Ramos (cell line): ENCODE results near the gene NREP.

ENCODE experiments used
- in situ Hi-C: fragments of 300-500 bp; cut with MboI; formaldehyde crosslinking; loops from one replicate; pipeline ENCODE4 v1.14.3; 2022; ENCODE audit warnings: low sequenced_read_pairs; ENCODE audit not compliant: unreplicated experiment

NREP gene, protein sequence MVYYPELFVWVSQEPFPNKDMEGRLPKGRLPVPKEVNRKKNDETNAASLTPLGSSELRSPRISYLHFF

DNA sequence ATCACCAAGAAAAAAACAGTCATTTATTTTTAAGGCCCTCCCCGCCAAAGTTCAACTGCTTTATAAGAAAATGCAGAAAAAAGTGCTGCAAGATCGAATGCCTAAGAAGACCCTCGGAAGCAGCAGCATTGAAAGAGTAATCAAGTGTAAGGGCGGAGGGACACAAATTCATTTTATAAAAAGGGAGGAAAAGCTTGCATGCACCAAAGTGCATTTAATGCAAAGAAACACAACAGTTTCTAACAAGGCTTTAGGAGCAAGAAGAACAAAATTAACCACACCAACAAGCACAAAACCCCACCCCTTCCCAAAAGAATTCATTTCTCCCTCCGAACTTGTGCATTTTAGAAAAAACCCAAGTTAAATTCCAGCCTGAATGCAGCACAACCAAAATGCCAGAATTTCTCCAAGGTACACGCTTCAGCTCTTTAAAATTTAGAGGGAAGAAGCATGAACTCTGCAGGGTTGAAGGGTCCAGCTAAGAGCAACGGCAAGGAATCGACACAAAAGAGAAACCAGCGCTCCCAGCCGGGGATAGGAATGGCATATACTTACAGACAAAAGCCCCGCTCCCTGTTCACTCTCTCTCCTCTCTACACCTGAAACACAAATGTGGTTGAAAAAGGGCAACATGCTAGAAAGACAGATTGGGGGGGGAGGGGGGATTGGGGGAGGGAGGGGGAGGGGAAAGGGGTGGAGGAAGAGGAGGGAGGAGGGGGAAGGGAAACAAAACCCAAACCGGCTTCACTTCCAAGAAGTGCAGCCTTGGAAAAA is at the start of gene NREP:
Gene NREP, minus strand, starts transcription at position 614 of the 774 bp plus-strand sequence. CDS start 1,422 bp downstream, outside the sequence.
- in situ Hi-C loops: no loop called here

DNA sequence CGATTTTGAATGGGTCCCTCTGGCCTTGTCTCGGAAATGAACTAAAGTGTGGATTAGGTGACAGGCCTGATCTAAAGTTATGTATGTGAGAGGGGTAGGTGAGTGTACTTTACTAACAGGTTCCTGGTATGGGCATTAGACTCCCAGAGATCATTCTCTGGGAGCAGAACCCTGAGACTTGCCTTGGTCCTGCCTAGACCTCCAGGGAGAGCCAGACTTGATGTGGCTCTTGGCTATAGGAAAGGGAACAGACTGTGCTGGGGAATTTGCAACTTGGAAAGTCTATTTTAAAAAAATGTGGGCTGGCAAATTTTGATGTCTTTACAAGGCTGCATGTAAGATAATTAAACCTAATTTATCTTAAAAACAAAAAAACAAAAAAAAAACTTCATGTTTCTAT is 49.8 kb upstream of the NREP start:
- in situ Hi-C loops: no loop called here

DNA sequence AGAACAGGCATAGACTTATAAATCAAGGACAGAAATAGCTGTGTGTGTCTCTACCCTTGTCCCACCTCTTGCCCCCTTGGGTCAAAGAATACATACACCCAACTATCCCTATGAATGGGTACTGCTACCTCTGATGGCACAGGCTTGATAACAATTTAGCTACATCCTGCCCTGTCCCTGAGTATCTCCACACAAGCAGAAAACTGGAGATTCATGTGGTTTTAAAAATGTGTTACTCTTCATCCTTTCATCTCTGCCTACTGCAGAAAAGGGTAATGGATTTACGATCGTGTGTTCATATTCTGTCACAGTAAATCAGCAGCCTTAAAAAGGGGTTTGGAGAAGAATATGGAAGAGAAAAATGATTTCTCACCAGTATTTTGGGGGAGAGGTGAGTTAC is 49.2 kb upstream of the NREP start:
- in situ Hi-C loops: no loop called here

DNA sequence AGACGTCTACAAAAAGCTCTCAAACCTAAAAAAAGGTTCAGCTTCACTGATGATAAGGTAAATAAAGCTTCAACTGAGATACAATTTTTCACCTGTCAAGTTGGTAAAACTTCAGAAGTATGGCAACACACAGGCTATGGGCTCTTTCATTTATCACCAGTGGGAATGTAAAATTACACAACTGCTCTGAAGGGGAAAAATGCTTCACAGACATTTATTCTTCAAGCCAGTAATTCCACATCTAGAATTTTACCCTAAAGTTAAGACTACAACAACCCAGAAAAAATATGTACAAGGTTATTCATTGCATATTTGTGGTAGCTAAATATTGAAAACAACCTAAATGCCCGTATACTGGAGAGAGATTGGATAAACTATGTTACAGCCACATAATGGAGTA is 48.1 kb upstream of the NREP start:
- in situ Hi-C loops: no loop called here

DNA sequence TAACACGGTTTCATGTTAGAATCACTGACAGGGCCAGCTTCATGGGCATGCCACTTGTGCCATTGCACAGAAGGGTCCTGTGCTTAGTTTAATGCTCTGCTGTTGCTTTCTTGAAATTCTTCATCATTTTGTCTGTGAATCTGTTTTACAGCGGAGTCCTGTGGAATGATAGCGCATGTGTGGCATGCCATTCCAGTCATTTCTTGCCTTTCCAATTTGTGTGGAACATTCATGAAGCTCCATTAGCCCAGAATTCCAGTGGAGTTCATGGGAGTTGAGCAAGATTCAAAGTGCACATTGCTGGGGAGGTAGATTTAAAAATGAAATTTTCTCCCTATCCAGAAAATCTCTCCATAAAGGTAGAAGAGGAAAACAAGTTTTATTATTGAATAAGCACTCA is 43.4 kb upstream of the NREP start:
- in situ Hi-C loops: no loop called here

DNA sequence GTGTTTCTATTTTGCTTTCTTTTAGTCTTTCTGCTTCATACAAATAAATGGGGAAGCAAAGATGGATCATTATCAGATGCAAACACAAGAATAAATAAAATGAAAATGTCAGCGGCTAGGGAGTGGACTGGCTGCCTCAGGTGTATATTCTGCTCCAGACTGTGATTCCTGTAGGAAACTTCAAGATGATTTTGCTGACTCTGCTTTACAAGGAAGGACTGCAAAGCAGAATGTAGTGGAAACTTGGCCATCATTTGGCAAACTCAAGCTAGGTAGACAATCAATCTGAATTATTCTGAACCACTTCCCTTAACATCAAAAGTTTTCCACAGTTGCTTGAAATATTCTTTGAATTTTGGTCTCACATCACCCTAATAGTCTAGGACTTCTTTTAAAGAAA is 38.1 kb upstream of the NREP start:
- in situ Hi-C loops: no loop called here

DNA sequence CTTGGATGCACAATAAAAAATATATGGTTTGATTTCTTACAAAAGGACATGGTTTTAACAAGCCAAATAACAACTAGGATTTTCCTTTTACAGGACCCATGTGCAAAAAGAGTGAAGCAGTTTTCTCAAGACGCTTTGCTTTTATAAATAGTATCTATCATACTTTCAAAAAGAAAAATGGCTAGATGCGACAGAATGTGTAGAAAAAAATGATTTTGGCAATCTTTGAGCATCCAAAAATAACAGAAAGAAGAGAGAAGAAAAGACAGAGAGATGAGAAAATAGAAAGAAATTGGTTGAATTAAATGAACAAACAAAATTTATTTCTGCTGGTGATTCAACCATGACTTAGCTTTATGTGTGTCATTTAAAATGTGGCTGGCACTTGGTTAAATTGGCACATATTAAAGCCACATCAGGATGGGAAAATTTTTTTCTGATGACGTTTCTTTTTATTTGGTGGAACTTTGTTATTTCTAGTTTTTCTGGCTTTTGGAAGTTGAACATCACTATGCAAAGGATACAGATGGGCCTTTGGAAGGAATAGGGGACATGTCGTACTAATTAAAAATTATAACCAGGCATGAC is 35.6 kb upstream of the NREP start:
- in situ Hi-C loops: no loop called here

DNA sequence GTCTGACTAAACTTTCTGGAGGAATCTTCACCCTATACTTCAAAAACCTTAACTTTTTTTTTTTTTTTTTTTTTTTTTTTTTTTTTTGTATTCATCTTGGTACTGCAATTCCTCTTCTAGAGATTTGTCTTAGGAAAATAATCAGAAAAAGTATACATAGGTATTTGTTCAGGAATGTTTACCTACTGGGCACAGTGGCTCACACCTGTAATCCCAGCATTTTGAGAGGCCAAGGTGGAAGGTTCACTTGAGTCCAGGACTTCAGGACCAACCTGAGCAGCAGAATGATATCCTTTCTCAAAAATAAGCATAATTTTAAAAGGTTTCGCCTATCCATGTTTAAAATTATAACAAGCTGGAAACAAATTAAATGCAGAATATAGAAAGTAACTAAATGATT is 33.3 kb upstream of the NREP start:
- in situ Hi-C loops: no loop called here

DNA sequence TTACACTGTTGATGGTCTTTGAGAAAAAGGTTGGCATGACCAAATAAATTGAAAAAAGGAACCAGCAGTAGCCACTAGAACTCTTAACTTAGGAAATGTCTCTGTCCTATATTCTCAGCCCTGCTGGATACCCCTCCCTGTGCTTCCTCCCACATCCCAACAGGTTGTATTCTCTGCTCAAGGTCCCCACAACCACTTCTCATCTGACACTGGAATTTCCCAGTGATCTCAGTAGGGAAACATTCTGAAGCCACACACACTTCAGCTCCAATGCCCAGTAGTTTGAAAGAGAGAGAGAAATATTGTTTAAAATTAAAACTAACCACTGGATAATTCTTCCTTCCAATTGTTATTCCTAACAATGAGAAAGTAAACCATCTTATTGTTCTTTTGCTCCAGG is 30.0 kb upstream of the NREP start:
- in situ Hi-C loops: no loop called here

DNA sequence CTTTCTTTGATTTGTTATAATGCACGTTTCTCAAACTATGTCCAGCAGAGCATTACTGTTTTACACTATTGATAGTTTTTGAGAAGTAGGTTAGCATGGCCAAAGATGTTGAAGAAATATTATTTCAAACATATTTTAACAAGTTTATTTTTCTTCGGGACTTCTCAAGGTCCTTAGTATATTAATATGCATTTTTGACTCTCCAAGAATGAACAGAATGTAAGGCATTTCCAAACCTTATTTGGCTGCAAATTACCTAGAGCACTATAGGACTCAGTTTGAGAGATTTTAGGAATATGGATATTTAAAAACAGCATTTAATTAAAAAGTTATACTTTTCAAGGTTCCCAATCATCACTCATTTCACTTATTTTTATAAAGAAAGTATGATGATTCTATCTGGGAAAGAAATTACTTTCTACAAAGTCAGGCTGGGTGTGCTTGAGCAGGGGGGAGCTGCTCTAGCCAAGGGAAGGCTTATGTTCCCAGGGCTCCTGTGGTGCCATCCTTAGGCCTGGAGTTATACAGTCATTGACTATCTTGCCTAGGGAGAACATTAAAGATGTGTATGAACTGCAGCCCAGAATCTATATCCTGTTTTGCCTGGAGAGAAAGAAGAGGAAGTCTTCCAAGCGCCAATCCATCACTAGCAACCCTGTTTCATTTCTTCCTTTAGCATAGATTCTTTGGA is 27.6 kb upstream of the NREP start:
- in situ Hi-C loops: no loop called here

DNA sequence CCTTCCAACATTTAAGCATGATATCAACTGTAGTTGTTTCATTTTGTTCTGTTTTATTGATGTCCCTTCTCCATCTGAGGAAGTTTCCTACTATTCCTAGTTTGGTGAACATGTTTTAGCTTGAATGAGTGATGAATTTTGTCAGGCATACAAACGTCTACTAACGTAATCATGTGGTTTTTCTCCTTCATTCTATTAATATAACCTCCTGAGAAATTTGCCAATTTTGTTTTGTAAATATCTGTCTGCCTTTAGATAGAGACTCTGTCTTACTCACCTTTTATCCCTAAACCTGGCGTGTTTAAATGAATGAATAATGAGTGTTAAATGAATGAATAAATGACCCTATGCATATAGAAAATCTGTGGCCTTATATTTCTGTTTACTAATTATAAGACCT is 26.5 kb upstream of the NREP start:
- in situ Hi-C loops: no loop called here

DNA sequence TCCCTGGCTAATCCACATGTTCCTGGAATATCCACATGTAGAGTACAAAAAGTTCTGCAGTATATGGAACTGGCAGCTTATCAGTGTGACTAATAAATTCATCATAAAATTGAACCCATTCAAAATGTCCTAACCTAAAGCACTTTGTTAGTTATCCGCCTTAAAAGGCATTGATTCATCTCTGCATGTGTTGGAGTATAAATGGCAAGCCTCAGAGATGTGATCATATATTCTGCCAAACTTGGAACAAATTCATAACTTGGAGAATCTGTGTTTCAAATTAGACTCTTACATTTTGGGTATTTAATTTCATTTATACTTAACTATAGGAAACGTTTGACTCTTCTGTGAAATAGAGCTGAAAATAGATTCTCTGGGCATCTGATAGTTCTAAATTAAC is 25.2 kb upstream of the NREP start:
- in situ Hi-C loops: no loop called here

DNA sequence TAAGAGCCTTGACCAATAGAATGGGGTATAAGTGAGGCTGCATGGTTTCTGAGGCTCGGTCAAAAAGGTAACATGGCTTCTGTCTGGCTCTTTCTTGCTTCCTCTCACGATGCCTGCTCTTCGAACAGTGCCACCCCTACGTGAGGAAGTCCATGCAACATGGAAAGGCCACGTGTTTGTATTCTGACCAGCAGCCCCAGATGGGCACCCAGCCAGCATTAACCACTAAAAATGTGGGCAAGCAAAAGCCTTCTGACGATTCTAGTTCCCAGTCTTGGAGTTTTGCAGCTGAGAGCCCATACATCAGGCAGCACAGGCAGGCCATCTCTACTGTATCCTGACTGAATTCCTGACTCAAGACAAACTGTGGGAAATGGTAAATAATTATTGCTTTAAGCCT is 24.2 kb upstream of the NREP start:
- in situ Hi-C loops: no loop called here

DNA sequence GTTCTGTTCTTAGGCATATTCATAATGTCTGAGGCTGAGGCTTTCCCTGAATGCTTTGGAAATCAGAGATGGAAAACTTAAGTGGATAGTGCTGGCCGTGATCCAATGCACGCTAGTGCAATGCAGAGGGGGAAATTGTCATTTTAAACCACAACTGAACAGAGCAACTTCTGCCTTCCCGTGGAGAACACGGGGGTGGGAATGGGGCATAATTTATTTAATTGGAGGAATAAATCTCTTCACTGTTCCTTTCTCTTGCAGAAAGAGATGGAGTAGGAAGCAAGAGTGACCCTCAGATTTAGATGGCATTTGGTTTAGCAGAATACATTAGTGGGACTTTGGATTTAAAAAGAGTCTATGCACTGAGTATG is 22.9 kb upstream of the NREP start:
- in situ Hi-C loops: no loop called here

DNA sequence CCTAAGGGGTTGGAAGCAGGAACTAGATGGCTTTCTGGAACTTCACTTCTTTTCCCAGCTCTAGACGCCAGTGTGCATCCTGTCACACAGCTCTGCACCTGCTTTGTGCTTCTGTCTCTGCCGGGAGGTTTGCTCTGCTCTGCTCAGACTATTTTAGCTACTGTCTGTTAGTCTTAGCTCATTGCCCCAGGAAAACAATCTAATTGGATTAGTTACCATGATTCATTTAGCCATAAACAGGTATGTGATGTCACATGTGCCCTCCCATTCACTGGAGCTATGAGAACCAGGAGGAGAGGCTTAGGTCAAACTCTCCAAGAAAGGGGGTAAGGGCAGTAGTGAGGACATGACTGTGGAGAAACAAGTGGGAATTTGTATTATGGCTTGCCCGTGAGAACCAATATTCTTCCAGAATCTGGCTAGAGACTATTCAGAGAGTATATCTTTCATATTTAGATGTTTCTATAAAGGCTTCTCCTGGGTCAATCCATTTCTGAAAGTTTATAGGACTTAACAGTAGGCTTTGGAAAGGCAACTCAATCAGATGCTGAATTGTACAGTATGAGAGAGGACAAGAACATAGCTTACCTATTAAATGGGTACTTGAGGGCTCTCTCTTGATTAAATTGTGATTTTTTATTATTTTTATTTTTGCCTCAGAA is 22.4 kb upstream of the NREP start:
- in situ Hi-C loops: no loop called here

DNA sequence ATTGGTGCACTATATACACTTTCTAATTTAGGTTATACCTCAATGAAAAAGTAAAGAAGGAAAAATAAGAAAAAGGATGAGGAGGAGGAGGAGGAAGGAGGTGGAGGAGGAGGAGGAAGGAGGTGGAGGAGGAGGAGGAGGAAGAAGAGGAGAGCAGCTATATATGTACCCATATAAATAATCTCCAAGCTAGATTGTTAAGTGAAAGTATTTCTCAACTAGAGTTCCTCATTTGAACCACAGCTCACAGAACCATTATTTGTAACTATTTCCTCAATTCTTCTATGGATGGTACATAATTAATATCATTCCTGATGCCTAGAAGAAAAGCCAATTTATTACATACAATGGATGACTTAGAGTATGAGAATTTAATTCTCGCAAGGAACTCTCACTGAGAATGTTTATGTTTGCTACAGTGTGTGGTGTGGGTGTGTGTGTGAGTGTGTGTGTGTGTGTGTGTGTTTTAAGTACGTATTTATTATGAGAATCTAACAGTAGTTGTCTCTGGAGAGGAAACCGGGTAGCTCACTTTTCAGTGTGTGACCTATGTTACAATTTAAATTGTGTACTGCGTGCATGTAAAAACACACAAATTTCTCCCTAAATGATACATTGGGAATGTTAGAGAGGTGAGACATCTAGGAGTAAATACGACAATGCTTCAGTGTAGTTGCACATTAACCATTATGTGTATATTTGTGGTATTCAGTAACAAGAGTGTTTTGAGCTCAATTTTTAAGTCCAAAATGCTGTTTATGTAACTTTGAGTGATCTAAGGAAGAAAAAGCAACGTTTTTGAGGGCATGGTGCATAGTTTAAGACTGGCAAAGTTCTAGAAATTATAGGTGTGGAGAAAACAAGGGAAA is 20.2 kb upstream of the NREP start:
- in situ Hi-C loops: no loop called here

DNA sequence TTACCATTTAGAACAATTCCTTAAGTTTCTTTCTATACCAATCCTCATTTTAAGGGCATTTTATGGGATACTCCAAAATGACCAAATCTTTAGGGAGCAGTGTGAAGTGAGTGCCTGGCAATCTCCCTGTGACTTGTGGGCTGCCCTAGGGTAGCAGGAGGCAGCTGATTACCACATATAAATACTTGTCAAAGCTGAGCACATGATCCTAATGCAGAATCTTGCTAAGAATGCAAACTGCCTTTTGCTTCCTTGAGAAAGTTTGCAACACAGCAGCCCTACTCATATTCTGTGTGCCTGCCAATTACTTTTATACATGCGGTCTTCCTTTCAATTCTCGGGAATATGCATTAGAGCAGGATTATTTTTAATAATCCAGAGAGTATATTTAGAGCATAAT is 18.2 kb upstream of the NREP start:
- in situ Hi-C loops: no loop called here

DNA sequence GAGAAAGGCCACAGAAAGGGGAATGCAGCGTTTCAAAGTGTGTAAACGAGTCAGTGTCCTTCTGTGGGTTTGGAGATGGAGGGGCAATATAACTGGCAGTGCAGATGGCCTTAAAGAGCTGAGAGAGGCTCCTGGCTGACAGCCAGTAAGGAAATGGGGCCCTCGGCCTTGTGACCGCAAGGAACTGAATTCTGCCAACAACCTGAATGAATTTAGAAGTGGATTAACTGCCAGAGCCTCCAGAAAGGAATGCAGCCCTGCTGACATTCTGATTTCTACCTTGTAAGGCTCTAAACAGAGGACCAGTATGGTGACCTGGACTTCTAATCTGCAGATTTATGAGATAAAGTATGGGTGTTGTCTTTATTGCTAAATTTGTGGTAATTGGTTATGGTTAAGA is 17.5 kb upstream of the NREP start:
- in situ Hi-C loops: no loop called here

DNA sequence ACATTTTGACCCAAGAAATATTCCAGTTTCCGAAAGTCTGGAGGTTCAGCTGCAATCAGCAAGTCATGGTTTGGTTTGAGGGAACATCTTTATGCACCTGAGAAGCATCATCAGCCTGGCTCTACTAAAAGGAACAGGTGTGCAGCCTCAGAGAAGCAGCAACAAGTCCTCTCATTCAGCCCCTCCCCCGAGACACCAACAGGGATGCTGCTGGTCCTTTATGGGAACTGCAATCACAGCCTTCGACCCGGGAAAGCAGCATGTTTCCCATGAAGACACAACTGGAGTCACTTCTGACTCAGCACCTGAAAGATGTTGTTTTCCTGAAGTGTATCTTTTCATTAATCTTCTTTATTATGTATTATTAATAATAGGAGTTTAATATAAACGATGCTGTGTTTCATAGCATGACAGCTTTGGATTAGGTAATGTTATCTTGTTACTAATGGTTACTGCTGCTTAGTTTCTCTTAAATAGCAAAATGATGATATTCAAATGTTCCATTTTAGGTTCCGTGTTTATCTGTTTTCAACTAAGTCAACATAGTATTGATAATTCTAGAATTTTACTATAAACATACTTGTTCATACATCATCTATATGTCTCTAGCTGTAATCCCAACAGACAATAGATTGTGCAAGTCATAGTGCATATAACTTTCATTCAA is 15.6 kb upstream of the NREP start:
- in situ Hi-C loops: no loop called here

DNA sequence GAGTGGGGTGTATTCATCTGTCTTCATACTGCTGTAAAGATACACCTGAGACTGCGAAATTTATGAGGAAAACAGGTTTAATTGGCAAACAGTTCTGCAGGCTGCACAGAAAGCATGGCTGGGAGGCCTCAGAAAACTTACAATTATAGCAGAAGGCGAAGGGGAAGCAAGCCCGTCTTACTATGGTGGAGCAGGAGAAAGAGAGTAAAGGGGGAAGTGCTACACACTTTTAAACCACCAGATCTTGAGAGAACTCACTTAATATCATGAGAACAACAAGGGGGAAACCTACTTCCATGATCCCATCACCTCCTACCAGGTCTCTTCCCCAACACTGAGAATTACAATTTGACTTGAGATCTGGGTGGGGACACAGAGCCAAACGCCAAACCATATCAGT is 12.5 kb upstream of the NREP start:
- in situ Hi-C loops: no loop called here
